T-cell (primary cell): ENCODE data around the gene KCTD19. TPM values are rescaled to one million over a fixed set of nuclear protein-coding genes. Genes with fewer than 3 reads are reported as not detected.

Experiments
- ATAC-seq, 4 experiments: fragments of 200-7000 bp in 3 of 4; fragments of 150-1000 bp in 1 of 4; cut with Tn5 transposase; replicated peaks in 1 of 4; 1 replicate in 3 of 4; 2 replicates in 1 of 4; pipeline ENCODE4 v1.10.0; 2021; ENCODE audit warnings: moderate library complexity in 3 of 4, mild to moderate bottlenecking in 2 of 4, moderate number of reproducible peaks in 1 of 4
- CTCF ChIA-PET, 2 donors: fragments of 300-600 bp; sonication (Branson Sonifier 250); formaldehyde crosslinking; loops; one replicate each; lab custom pipeline; 2022; ENCODE audit warnings: antibody characterized with exemption in 2 of 2; lab: Charles Lee
- POLR2A ChIA-PET, 2 donors: fragments of 300-600 bp; sonication (Branson Sonifier 250); formaldehyde crosslinking; loops; one replicate each; lab custom pipeline; 2022; ENCODE audit warnings: antibody characterized with exemption in 2 of 2; lab: Charles Lee
- DNase-seq, 35 experiments: peaks; one replicate each; pipeline versions ENCODE4 v3.0.0 to v3.0.0-alpha.2; 2013 to 2023
- H3K27ac ChIP-seq: one replicate; pipeline ENCODE4 v1.5.1; 2013; ENCODE audit warnings: low read length
- H3K27me3 ChIP-seq, 2 experiments: replicated peaks in 1 of 2; 1 replicate in 1 of 2; 2 replicates in 1 of 2; pipeline versions ENCODE4 v1.6.1 to v1.7.0; 2013; ENCODE audit warnings: low read length in 1 of 2, mixed read lengths in 1 of 2; ENCODE audit not compliant: control insufficient read depth in 2 of 2, insufficient read depth in 2 of 2; ENCODE audit errors: extremely low read depth in 1 of 2
- H3K36me3 ChIP-seq, 2 donors: 1 replicate in 1 of 2; 2 replicates in 1 of 2; pipeline versions ENCODE4 v1.6.1 to v1.7.0; 2013; ENCODE audit warnings: low read length in 1 of 2; ENCODE audit not compliant: control insufficient read depth in 2 of 2, insufficient read depth in 1 of 2; ENCODE audit errors: extremely low read depth in 1 of 2
- H3K4me1 ChIP-seq, 2 experiments: 1 replicate in 1 of 2; 2 replicates in 1 of 2; pipeline versions ENCODE4 v1.6.1 to v1.7.0; 2013; ENCODE audit warnings: low read length in 2 of 2, mixed read lengths in 1 of 2; ENCODE audit not compliant: insufficient read depth in 2 of 2, control insufficient read depth in 1 of 2; ENCODE audit errors: extremely low read depth in 1 of 2
- H3K4me3 ChIP-seq, 2 donors: 1 replicate in 1 of 2; 2 replicates in 1 of 2; pipeline versions ENCODE4 v1.5.1 to v1.7.0; 2013; ENCODE audit warnings: mild to moderate bottlenecking in 2 of 2, low read length in 1 of 2, moderate library complexity in 1 of 2; ENCODE audit not compliant: control insufficient read depth in 1 of 2; ENCODE audit errors: extremely low read depth in 1 of 2
- H3K9me3 ChIP-seq: 2 replicates; pipeline ENCODE4 v1.7.0; 2013
- H3K27ac Mint-ChIP-seq, 2 donors: one replicate each; pipeline ENCODE4 v1.8.0; 2020 to 2021; ENCODE audit warnings: mild to moderate bottlenecking in 2 of 2, mixed read lengths in 2 of 2
- H3K27me3 Mint-ChIP-seq, 2 donors: one replicate each; pipeline ENCODE4 v1.8.0; 2021 to 2022; ENCODE audit warnings: mixed read lengths in 2 of 2
- H3K36me3 Mint-ChIP-seq: one replicate; pipeline ENCODE4 v1.8.0; 2021; ENCODE audit warnings: mixed read lengths
- H3K4me1 Mint-ChIP-seq, 3 donors: one replicate each; pipeline ENCODE4 v1.8.0; 2020 to 2022; ENCODE audit warnings: mixed read lengths in 3 of 3, mild to moderate bottlenecking in 1 of 3
- H3K4me3 Mint-ChIP-seq, 3 donors: one replicate each; pipeline ENCODE4 v1.8.0; 2020 to 2022; ENCODE audit warnings: mild to moderate bottlenecking in 3 of 3, mixed read lengths in 3 of 3, moderate library complexity in 3 of 3
- H3K9me3 Mint-ChIP-seq, 3 donors: one replicate each; pipeline ENCODE4 v1.8.0; 2020 to 2022; ENCODE audit warnings: mixed read lengths in 3 of 3
- WGBS: methylation state at CpG from one replicate; pipeline ENCODE4 v1.1.5; 2013; ENCODE audit warnings: missing lambda C conversion rate; ENCODE audit not compliant: insufficient coverage; 5-methylcytosine and 5-hydroxymethylcytosine counted together
- total RNA-seq, 35 experiments: library from RNA in 6 of 35; stranded (reverse) in 6 of 35; fragments of 120-200 nt in 1 of 35; gene quantifications; one replicate each; pipeline versions ENCODE4 v1.2.1 to v1.2.4 and lab custom pipeline; 2013 to 2026

The KCTD19 gene
- total RNA-seq, 5 donors from 2014 or later (not counting 1 experiment from before 2014, with no cell fraction given) = not detected

- peaks cover 10 to 13% of the 10 kb centered on the region in 2 experiments for H3K27me3 ChIP-seq
- ChIA-PET POLR2A (no interaction called here), CTCF (interaction anchor here in 1 of 2 donors (1.6 kb wide), 1 partner anchor 14 kb away, joined by 3 read pairs; no protein-coding TSS in a partner anchor)
- H3K36me3 ChIP-seq = peaks cover 0 to 3% of the 10 kb centered on the region in 2 donors
- H3K4me3 Mint-ChIP-seq = peak overlapping the region; percentile 83 to 93 (median 88)
- peak in 15 of 35 experiments; percentile 15 to 58 (median 30) for DNase-seq
- no peaks in the 10 kb centered on the region for H3K9me3 ChIP-seq
- H3K27me3 Mint-ChIP-seq = peaks cover 0 to 5% of the 10 kb centered on the region in 2 donors
- no peaks in the 10 kb centered on the region for H3K9me3 Mint-ChIP-seq
- ATAC-seq = peak in 1 of 4 experiments; percentile 0
- peak overlapping the region; percentile 88 for H3K27ac ChIP-seq
- H3K4me1 Mint-ChIP-seq = peaks cover 40 to 56% (median 48%) of the 10 kb centered on the region in 3 donors
- H3K4me3 ChIP-seq = peak overlapping the region; percentile 75 to 76
- H3K4me1 ChIP-seq = peaks cover 24 to 67% of the 10 kb centered on the region in 2 experiments
- no peaks in the 10 kb centered on the region for H3K36me3 Mint-ChIP-seq
- peak overlapping the region; percentile 73 to 76 for H3K27ac Mint-ChIP-seq
- whole genome bisulfite sequencing = 1% methylated on average over 26 of the region's 48 CpGs
These were observed 80.3 kb downstream of the KCTD19 start for GRCh38 chr16:67246081-67246755.

GRCh38 chr16:67245674-67246080 is 80.9 kb downstream of the KCTD19 start:
- Mint-ChIP-seq H3K4me3 (peak overlapping the region; percentile 65 to 93 (median 76)), H3K27me3 (peaks cover 0 to 5% of the 10 kb centered on the region in 2 donors), H3K36me3 (no peaks in the 10 kb centered on the region), H3K9me3 (no peaks in the 10 kb centered on the region), H3K4me1 (peaks cover 40 to 56% (median 48%) of the 10 kb centered on the region in 3 donors), H3K27ac (peak overlapping the region; percentile 92 to 98)
- ChIA-PET POLR2A (no interaction called here), CTCF (interaction anchor here (0.6 to 1.6 kb wide), 2 partner anchors 13 to 288 kb away, joined by 3 read pairs; no protein-coding TSS in a partner anchor)
- Histone ChIP-seq H3K9me3 (no peaks in the 10 kb centered on the region), H3K4me3 (peak overlapping the region in 1 of 2 donors; percentile 75), H3K36me3 (peaks cover 0 to 3% of the 10 kb centered on the region in 2 donors), H3K4me1 (peaks cover 24 to 67% of the 10 kb centered on the region in 2 experiments), H3K27ac (peak overlapping the region; percentile 88), H3K27me3 (peaks cover 10 to 13% of the 10 kb centered on the region in 2 experiments)
- DNase-seq (no peak), ATAC-seq (no peak)
- no CpG with 5 or more reads among the region's 8 CpGs for WGBS

- Mint-ChIP-seq H3K4me3 (peak overlapping the region; percentile 65 to 93 (median 76)), H3K27ac (peak overlapping the region; percentile 92 to 98), H3K36me3 (no peaks in the 10 kb centered on the region), H3K4me1 (peaks cover 40 to 55% (median 48%) of the 10 kb centered on the region in 3 donors), H3K9me3 (no peaks in the 10 kb centered on the region), H3K27me3 (peaks cover 0 to 4% of the 10 kb centered on the region in 2 donors)
- CTCF ChIA-PET = interaction anchor here (0.6 to 1.6 kb wide), 4 partner anchors 13 to 521 kb away, joined by 3 to 8 read pairs (median 4); partner anchors contain the start of gene TMEM208 (in 1 of the 2)
- 53% methylated on average over 2 of the region's 4 CpGs for WGBS
- POLR2A ChIA-PET = no interaction called here
- peaks cover 0 to 3% of the 10 kb centered on the region in 2 donors for H3K36me3 ChIP-seq
- no peak overlapping the region for H3K4me3 ChIP-seq
- H3K9me3 ChIP-seq = no peaks in the 10 kb centered on the region
- peaks cover 24 to 67% of the 10 kb centered on the region in 2 experiments for H3K4me1 ChIP-seq
- H3K27ac ChIP-seq = peak overlapping the region; percentile 88
- DNase-seq = no peak
- no peak for ATAC-seq
- peaks cover 5 to 13% of the 10 kb centered on the region in 2 experiments for H3K27me3 ChIP-seq
These were observed 81.4 kb downstream of the KCTD19 start for GRCh38 chr16:67245186-67245585.

- Histone ChIP-seq H3K4me3 (peak overlapping the region in 1 of 2 donors; percentile 6), H3K36me3 (peaks cover 0 to 3% of the 10 kb centered on the region in 2 donors), H3K9me3 (no peaks in the 10 kb centered on the region), H3K27ac (peak overlapping the region; percentile 88), H3K27me3 (peaks cover 2 to 7% of the 10 kb centered on the region in 2 experiments), H3K4me1 (peaks cover 24 to 61% of the 10 kb centered on the region in 2 experiments)
- no peaks in the 10 kb centered on the region for H3K9me3 Mint-ChIP-seq
- 50% methylated on average over 1 of the region's 5 CpGs for WGBS
- ATAC-seq (peak; percentile 66 to 71 (median 68)), DNase-seq (peak; percentile 34 to 86 (median 61))
- peak overlapping the region; percentile 92 to 98 for H3K27ac Mint-ChIP-seq
- H3K4me1 Mint-ChIP-seq = peaks cover 36 to 52% (median 44%) of the 10 kb centered on the region in 3 donors
- peaks cover 0 to 1% of the 10 kb centered on the region in 2 donors for H3K27me3 Mint-ChIP-seq
- H3K4me3 Mint-ChIP-seq = peak overlapping the region; percentile 65 to 93 (median 76)
- CTCF ChIA-PET = interaction anchor here (0.6 to 1.4 kb wide), 7 partner anchors 18 to 522 kb away, joined by 3 to 8 read pairs (median 3); partner anchors contain the start of genes ATP6V0D1 (in 1 of the 2) and TMEM208 (in 1 of the 2)
- POLR2A ChIA-PET = interaction anchor here (0.6 kb wide), 3 partner anchors 10 to 130 kb away, joined by 4 to 8 read pairs (median 5); no protein-coding TSS in a partner anchor
- H3K36me3 Mint-ChIP-seq = no peaks in the 10 kb centered on the region
These were observed 82.0 kb downstream of the KCTD19 start for GRCh38 chr16:67244387-67245185.

- 93% methylated on average over 2 of the region's 4 CpGs for WGBS
- peaks cover 3% of the 10 kb centered on the region for H3K36me3 Mint-ChIP-seq
- ChIA-PET CTCF (no interaction called here), POLR2A (interaction anchor here in 1 of 2 donors (0.6 kb wide), 1 partner anchor 414 kb away, joined by 3 read pairs; no protein-coding TSS in a partner anchor)
- H3K27ac ChIP-seq = peak overlapping the region; percentile 88
- peak overlapping the region; percentile 92 to 98 for H3K27ac Mint-ChIP-seq
- no peak overlapping the region for H3K4me3 ChIP-seq
- no peaks in the 10 kb centered on the region for H3K27me3 ChIP-seq
- ATAC-seq (no peak), DNase-seq (no peak)
- H3K36me3 ChIP-seq = peaks cover 8 to 11% of the 10 kb centered on the region in 2 donors
- peaks cover 0 to 1% of the 10 kb centered on the region in 2 donors for H3K27me3 Mint-ChIP-seq
- peaks cover 29 to 46% (median 39%) of the 10 kb centered on the region in 3 donors for H3K4me1 Mint-ChIP-seq
- no peaks in the 10 kb centered on the region for H3K9me3 Mint-ChIP-seq
- H3K9me3 ChIP-seq = no peaks in the 10 kb centered on the region
- H3K4me3 Mint-ChIP-seq = no peak overlapping the region
- peaks cover 19 to 51% of the 10 kb centered on the region in 2 experiments for H3K4me1 ChIP-seq
These were observed 83.1 kb downstream of the KCTD19 start for GRCh38 chr16:67243481-67243880.
